Panc1 (cell line): Measurements from ENCODE around the gene ATIC.

Experiments
- POLR2AphosphoS5 ChIP-seq: IDR thresholded peaks from 2 replicates; pipeline ENCODE4 v1.6.1; 2012; ENCODE audit warnings: mild to moderate bottlenecking, low read depth, low read length, moderate library complexity
- SIN3A ChIP-seq: IDR thresholded peaks from 2 replicates; pipeline ENCODE4 v1.6.1; 2012; ENCODE audit warnings: low read depth, mild to moderate bottlenecking, low read length, moderate library complexity, borderline replicate concordance; ENCODE audit not compliant: insufficient read depth
- TF ChIP-seq, protein P1 (sequence below): fragments of 450-650 bp; IDR thresholded peaks from 2 replicates; pipeline ENCODE4 v1.5.1; 2017; ENCODE audit warnings: mild to moderate bottlenecking
- TF ChIP-seq, protein P2 (sequence below), 2 experiments: IDR thresholded peaks; 2 replicates each; pipeline ENCODE4 v1.6.1; 2011 to 2012; ENCODE audit warnings: low read depth in 2 of 2, control low read depth in 1 of 2, low read length in 1 of 2, mild to moderate bottlenecking in 1 of 2, moderate library complexity in 1 of 2; ENCODE audit not compliant: insufficient read depth in 1 of 2

DNA sequence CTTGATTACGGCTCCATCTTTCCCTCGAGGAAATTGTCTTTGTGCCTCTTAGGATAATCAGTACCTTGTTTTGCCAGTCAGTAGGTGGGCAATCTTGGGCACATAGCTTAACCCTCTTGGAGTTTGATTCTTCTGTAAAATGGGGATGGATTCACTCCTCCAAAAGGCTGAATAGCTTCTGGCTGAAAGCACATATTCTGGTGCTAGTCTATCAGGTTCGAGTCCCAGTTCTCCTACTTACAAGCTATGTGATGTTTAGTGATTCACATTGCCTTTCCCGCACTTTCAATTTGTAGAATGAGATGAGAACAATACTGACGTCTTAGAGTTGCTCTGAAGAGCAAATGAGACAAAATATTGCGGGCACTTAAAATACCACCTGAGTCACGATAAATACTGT lies 43.9 kb downstream of the ATIC start:
- TF ChIP-seq POLR2AphosphoS5 (no peak), SIN3A (no peak)
- TF ChIP-seq, protein P1, sequence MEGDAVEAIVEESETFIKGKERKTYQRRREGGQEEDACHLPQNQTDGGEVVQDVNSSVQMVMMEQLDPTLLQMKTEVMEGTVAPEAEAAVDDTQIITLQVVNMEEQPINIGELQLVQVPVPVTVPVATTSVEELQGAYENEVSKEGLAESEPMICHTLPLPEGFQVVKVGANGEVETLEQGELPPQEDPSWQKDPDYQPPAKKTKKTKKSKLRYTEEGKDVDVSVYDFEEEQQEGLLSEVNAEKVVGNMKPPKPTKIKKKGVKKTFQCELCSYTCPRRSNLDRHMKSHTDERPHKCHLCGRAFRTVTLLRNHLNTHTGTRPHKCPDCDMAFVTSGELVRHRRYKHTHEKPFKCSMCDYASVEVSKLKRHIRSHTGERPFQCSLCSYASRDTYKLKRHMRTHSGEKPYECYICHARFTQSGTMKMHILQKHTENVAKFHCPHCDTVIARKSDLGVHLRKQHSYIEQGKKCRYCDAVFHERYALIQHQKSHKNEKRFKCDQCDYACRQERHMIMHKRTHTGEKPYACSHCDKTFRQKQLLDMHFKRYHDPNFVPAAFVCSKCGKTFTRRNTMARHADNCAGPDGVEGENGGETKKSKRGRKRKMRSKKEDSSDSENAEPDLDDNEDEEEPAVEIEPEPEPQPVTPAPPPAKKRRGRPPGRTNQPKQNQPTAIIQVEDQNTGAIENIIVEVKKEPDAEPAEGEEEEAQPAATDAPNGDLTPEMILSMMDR = no peak
- TF ChIP-seq, protein P2, sequence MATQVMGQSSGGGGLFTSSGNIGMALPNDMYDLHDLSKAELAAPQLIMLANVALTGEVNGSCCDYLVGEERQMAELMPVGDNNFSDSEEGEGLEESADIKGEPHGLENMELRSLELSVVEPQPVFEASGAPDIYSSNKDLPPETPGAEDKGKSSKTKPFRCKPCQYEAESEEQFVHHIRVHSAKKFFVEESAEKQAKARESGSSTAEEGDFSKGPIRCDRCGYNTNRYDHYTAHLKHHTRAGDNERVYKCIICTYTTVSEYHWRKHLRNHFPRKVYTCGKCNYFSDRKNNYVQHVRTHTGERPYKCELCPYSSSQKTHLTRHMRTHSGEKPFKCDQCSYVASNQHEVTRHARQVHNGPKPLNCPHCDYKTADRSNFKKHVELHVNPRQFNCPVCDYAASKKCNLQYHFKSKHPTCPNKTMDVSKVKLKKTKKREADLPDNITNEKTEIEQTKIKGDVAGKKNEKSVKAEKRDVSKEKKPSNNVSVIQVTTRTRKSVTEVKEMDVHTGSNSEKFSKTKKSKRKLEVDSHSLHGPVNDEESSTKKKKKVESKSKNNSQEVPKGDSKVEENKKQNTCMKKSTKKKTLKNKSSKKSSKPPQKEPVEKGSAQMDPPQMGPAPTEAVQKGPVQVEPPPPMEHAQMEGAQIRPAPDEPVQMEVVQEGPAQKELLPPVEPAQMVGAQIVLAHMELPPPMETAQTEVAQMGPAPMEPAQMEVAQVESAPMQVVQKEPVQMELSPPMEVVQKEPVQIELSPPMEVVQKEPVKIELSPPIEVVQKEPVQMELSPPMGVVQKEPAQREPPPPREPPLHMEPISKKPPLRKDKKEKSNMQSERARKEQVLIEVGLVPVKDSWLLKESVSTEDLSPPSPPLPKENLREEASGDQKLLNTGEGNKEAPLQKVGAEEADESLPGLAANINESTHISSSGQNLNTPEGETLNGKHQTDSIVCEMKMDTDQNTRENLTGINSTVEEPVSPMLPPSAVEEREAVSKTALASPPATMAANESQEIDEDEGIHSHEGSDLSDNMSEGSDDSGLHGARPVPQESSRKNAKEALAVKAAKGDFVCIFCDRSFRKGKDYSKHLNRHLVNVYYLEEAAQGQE (IDR thresholded peaks at IDR 0.05; ENCODE audit: insufficient read depth in 1 of 2, low read depth in 2 of 2, low read length in 1 of 2) = no peak
